SK-N-SH treated with all-trans-retinoic acid at 6 μM for 48 hours (cell line): Measurements from ENCODE around the gene CBLN3.

Experiments used
- ATAC-seq: fragments of 200-7000 bp; cut with Tn5 transposase; 3 replicates; pipeline ENCODE4 v1.9.1; 2020; ENCODE audit warnings: mild to moderate bottlenecking, moderate library complexity
- ARNTL ChIP-seq: fragments of 450-650 bp; formaldehyde crosslinking; IDR thresholded peaks from 2 replicates; pipeline ENCODE4 v1.5.0; 2020; ENCODE audit warnings: low read depth, mild to moderate bottlenecking, moderate library complexity, borderline replicate concordance
- CSDC2 ChIP-seq: fragments of 250-450 bp; sonication (Bioruptor Pico); IDR thresholded peaks from 2 replicates; pipeline ENCODE4 v1.5.0; 2020; ENCODE audit warnings: mild to moderate bottlenecking, moderate library complexity
- ESRRG ChIP-seq: fragments of 250-450 bp; sonication (Bioruptor Pico); IDR thresholded peaks from 2 replicates; pipeline ENCODE4 v1.6.1; 2021; ENCODE audit warnings: mild to moderate bottlenecking
- GLIS3 ChIP-seq: fragments of 250-450 bp; sonication (Bioruptor Pico); IDR thresholded peaks from 2 replicates; pipeline ENCODE4 v1.5.0; 2020; ENCODE audit warnings: mild to moderate bottlenecking, moderate library complexity
- ISL1 ChIP-seq: fragments of 250-450 bp; sonication (Bioruptor Pico); IDR thresholded peaks from 2 replicates; pipeline ENCODE4 v2.1.2; 2022; ENCODE audit warnings: mild to moderate bottlenecking, moderate library complexity
- OSR1 ChIP-seq: fragments of 250-450 bp; sonication (Bioruptor Pico); IDR thresholded peaks from 2 replicates; pipeline ENCODE4 v1.8.0; 2022; ENCODE audit warnings: moderate library complexity, mild to moderate bottlenecking, inconsistent platforms
- TOX ChIP-seq: fragments of 250-450 bp; sonication (Bioruptor Pico); IDR thresholded peaks from 2 replicates; pipeline ENCODE4 v1.8.0; 2021; ENCODE audit warnings: mild to moderate bottlenecking, moderate library complexity, borderline replicate concordance
- ZFP30 ChIP-seq: fragments of 450-650 bp; formaldehyde crosslinking; IDR thresholded peaks from 2 replicates; pipeline ENCODE4 v1.5.0; 2022; ENCODE audit warnings: mild to moderate bottlenecking, moderate library complexity
- ZNF70 ChIP-seq: fragments of 450-650 bp; formaldehyde crosslinking; IDR thresholded peaks from 2 replicates; pipeline ENCODE4 v1.5.0; 2020; ENCODE audit warnings: mild to moderate bottlenecking, moderate library complexity
- TF ChIP-seq, protein P1 (sequence below): fragments of 250-450 bp; sonication (Bioruptor Pico); IDR thresholded peaks from 2 replicates; pipeline ENCODE4 v1.8.0; 2021; ENCODE audit warnings: low read depth, mild to moderate bottlenecking, moderate library complexity, borderline replicate concordance
- TF ChIP-seq, protein P2 (sequence below): fragments of 250-450 bp; sonication (Bioruptor Pico); IDR thresholded peaks from 2 replicates; pipeline ENCODE4 v1.5.1; 2020; ENCODE audit warnings: low read depth, mild to moderate bottlenecking, moderate library complexity
- TF ChIP-seq, protein P3 (sequence below): fragments of 250-450 bp; sonication (Bioruptor Pico); IDR thresholded peaks from 2 replicates; pipeline ENCODE4 v1.5.0; 2020; ENCODE audit warnings: mild to moderate bottlenecking, moderate library complexity
- TF ChIP-seq, protein P4 (sequence below): fragments of 250-450 bp; sonication (Bioruptor Pico); IDR thresholded peaks from 2 replicates; pipeline ENCODE4 v1.5.1; 2021; ENCODE audit warnings: mild to moderate bottlenecking, moderate library complexity

CBLN3 gene

DNA sequence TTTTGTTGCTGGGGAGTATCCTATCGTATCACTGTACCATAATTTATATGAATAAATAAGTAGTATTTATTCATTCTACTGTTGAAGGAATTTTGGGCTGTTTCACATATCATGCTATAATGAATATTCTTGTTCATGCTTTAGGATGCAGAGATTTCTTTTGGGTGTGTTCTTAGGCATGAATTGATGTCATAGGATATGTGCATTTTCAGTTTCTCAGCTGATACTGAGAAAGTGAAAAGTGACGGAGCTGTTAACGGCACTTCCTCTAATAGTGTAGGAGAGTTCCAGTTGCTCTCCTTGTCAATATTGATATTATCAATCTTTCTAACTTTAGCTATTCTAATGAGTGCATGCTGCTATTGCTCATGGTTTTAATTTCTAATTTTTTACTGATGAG is 36.3 kb upstream of the CBLN3 start (continued):
- TF ChIP-seq, protein P1, sequence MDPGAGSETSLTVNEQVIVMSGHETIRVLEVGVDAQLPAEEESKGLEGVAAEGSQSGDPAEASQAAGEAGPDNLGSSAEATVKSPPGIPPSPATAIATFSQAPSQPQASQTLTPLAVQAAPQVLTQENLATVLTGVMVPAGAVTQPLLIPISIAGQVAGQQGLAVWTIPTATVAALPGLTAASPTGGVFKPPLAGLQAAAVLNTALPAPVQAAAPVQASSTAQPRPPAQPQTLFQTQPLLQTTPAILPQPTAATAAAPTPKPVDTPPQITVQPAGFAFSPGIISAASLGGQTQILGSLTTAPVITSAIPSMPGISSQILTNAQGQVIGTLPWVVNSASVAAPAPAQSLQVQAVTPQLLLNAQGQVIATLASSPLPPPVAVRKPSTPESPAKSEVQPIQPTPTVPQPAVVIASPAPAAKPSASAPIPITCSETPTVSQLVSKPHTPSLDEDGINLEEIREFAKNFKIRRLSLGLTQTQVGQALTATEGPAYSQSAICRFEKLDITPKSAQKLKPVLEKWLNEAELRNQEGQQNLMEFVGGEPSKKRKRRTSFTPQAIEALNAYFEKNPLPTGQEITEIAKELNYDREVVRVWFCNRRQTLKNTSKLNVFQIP = no peak

DNA sequence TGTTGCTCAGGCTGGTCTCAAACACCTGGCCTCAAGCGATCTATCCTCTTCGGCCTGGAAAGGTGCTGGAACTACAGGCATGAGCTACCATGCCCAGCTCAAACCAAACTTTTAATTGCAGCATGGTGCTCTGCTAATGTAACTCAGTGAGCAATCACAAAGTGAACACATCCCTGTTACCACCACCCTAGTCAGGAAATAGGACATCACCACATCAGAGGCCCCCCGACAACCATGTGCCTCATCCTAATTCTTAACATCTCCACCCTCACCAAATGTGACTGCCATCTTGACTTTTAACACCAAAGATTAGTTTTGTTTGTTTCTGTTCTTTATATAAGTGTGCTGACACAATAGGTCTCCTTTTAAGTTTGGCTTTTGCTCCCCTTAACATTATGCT is 35.9 kb upstream of the CBLN3 start:
- TF ChIP-seq ZNF70 (CRISPR knock-in tag) (no peak), GLIS3 (CRISPR knock-in tag) (no peak), ISL1 (CRISPR knock-in tag) (no peak), TOX (CRISPR knock-in tag) (no peak), CSDC2 (CRISPR knock-in tag) (no peak), ZFP30 (CRISPR knock-in tag) (no peak), ESRRG (CRISPR knock-in tag) (no peak)
- TF ChIP-seq, protein P2, sequence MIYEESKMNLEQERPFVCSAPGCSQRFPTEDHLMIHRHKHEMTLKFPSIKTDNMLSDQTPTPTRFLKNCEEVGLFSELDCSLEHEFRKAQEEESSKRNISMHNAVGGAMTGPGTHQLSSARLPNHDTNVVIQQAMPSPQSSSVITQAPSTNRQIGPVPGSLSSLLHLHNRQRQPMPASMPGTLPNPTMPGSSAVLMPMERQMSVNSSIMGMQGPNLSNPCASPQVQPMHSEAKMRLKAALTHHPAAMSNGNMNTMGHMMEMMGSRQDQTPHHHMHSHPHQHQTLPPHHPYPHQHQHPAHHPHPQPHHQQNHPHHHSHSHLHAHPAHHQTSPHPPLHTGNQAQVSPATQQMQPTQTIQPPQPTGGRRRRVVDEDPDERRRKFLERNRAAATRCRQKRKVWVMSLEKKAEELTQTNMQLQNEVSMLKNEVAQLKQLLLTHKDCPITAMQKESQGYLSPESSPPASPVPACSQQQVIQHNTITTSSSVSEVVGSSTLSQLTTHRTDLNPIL (CRISPR knock-in tag) = no peak
- TF ChIP-seq, protein P1 = no peak
- TF ChIP-seq, protein P3, sequence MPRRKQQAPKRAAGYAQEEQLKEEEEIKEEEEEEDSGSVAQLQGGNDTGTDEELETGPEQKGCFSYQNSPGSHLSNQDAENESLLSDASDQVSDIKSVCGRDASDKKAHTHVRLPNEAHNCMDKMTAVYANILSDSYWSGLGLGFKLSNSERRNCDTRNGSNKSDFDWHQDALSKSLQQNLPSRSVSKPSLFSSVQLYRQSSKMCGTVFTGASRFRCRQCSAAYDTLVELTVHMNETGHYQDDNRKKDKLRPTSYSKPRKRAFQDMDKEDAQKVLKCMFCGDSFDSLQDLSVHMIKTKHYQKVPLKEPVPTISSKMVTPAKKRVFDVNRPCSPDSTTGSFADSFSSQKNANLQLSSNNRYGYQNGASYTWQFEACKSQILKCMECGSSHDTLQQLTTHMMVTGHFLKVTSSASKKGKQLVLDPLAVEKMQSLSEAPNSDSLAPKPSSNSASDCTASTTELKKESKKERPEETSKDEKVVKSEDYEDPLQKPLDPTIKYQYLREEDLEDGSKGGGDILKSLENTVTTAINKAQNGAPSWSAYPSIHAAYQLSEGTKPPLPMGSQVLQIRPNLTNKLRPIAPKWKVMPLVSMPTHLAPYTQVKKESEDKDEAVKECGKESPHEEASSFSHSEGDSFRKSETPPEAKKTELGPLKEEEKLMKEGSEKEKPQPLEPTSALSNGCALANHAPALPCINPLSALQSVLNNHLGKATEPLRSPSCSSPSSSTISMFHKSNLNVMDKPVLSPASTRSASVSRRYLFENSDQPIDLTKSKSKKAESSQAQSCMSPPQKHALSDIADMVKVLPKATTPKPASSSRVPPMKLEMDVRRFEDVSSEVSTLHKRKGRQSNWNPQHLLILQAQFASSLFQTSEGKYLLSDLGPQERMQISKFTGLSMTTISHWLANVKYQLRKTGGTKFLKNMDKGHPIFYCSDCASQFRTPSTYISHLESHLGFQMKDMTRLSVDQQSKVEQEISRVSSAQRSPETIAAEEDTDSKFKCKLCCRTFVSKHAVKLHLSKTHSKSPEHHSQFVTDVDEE (CRISPR knock-in tag) = no peak
- TF ChIP-seq, protein P4, sequence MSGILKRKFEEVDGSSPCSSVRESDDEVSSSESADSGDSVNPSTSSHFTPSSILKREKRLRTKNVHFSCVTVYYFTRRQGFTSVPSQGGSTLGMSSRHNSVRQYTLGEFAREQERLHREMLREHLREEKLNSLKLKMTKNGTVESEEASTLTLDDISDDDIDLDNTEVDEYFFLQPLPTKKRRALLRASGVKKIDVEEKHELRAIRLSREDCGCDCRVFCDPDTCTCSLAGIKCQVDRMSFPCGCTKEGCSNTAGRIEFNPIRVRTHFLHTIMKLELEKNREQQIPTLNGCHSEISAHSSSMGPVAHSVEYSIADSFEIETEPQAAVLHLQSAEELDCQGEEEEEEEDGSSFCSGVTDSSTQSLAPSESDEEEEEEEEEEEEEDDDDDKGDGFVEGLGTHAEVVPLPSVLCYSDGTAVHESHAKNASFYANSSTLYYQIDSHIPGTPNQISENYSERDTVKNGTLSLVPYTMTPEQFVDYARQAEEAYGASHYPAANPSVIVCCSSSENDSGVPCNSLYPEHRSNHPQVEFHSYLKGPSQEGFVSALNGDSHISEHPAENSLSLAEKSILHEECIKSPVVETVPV = no peak
- ATAC-seq = no peak

DNA sequence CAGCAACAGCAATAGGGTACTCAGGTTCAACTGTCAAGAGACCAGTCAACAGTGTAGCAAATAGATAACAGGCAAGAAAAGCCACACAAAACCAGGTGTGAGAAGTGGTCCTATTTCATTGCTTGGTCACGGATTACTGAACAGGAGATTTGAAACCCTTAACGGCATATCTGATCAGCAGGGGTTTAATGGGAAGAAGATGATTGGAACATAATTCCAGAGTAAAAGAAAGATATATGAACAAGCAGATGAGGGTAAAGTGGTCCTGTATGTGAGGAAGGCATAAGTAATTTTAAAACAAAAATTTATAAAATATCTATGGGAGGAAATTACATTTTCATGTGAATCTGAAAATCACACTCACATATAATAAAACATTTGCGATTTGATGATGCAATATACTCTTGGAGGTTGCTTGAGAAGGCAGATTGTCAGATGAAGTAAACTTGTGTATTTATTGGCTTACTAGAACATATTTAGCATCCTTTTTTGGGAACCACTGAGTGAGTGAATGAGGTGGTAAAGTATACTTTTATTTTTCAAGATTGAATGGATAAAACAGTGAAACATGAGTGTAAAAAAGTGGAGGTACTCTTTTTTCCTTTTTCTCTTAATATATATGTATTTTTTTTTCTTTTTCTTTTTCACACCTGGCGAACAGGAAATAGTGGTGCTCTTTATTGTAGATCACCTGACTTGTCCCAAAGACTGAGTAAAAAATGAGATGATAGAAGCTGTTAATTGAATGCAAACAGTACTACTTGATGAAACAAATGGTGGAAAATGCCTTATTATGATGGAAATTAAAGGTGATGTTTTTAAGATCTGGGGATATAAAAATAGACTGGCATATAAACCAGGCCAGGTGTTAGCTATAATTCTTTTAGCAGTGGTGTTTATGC is 34.7 kb upstream of the CBLN3 start:
- TF ChIP-seq ISL1 (CRISPR knock-in tag) (no peak), TOX (CRISPR knock-in tag) (no peak), ESRRG (CRISPR knock-in tag) (no peak), ZFP30 (CRISPR knock-in tag) (no peak), ARNTL (CRISPR knock-in tag) (no peak), OSR1 (CRISPR knock-in tag) (no peak), ZNF70 (CRISPR knock-in tag) (no peak), CSDC2 (CRISPR knock-in tag) (no peak), GLIS3 (CRISPR knock-in tag) (no peak)
- TF ChIP-seq, protein P3 (CRISPR knock-in tag) = no peak
- TF ChIP-seq, protein P2 (CRISPR knock-in tag) = no peak
- TF ChIP-seq, protein P1 = no peak
- TF ChIP-seq, protein P4 = no peak
- ATAC-seq = no peak
